ENCODE data around the gene VPS35L. TPM values are rescaled to one million over a fixed set of nuclear protein-coding genes. Genes with fewer than 3 reads are reported as not detected.

VPS35L gene
- total RNA-seq, 1 donor from 2014 or later = 51.9 TPM

DNA sequence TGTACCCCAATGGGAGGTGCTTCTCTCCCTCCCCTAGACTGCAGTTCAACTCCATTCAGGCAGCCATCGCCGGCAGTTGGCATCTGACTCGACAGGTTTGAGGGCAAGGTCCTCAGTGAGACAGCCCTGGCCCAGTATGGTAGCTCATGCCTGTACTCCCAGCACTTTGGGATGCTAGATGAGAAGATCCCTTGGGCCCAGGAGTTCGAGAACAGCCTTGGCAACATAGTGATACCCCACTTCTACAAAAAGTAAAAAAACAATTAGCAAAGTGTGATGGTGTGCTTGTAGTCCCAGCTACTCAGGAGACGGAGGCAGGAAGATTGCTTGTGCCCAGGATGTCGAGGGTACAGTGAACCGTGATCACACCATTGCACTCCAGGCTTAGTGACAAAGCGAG is 12.1 kb downstream of the VPS35L start:
- DNase-seq (no peak), ATAC-seq (no peak)
- Histone ChIP-seq H3K4me3 (no peak overlapping the region), H3K4me1 (no peaks in the 10 kb centered on the region), H3K9me3 (no peaks in the 10 kb centered on the region), H3K36me3 (peaks cover 75% of the 10 kb centered on the region), H3K27ac (no peak overlapping the region), H3K27me3 (no peaks in the 10 kb centered on the region)
- TF ChIP-seq, protein P1, sequence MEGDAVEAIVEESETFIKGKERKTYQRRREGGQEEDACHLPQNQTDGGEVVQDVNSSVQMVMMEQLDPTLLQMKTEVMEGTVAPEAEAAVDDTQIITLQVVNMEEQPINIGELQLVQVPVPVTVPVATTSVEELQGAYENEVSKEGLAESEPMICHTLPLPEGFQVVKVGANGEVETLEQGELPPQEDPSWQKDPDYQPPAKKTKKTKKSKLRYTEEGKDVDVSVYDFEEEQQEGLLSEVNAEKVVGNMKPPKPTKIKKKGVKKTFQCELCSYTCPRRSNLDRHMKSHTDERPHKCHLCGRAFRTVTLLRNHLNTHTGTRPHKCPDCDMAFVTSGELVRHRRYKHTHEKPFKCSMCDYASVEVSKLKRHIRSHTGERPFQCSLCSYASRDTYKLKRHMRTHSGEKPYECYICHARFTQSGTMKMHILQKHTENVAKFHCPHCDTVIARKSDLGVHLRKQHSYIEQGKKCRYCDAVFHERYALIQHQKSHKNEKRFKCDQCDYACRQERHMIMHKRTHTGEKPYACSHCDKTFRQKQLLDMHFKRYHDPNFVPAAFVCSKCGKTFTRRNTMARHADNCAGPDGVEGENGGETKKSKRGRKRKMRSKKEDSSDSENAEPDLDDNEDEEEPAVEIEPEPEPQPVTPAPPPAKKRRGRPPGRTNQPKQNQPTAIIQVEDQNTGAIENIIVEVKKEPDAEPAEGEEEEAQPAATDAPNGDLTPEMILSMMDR (IDR thresholded peaks at IDR 0.05) = no peak
- intact Hi-C loops (cut with DNase I) = no loop called here

DNA sequence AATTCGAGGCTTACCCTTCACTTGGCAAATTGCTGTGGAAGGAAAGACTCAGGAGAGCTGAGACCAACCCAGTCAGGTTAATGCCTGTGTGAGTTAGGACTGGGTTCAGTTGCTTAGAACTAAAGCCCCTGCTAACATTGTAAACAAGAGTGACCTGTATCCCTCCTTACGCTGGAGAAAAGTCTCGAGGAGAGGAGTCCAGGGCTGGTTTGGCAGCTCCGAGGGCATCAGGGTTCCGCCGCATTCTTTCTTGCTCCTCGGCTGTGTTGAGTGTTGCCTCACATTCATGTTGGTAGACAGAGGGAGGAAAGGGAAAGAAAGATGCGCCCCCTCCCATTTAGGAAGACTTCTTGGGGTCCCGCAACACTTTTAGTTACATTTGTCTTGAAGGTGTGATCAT is 18.5 kb downstream of the VPS35L start:
- no peak for ATAC-seq
- Histone ChIP-seq H3K27ac (no peak overlapping the region), H3K36me3 (peaks cover 88% of the 10 kb centered on the region), H3K4me1 (no peaks in the 10 kb centered on the region), H3K4me3 (no peak overlapping the region), H3K27me3 (no peaks in the 10 kb centered on the region), H3K9me3 (no peaks in the 10 kb centered on the region)
- intact Hi-C loops (cut with DNase I) = no loop called here
- TF ChIP-seq, protein P1 (IDR thresholded peaks at IDR 0.05) = no peak
- DNase-seq = no peak

DNA sequence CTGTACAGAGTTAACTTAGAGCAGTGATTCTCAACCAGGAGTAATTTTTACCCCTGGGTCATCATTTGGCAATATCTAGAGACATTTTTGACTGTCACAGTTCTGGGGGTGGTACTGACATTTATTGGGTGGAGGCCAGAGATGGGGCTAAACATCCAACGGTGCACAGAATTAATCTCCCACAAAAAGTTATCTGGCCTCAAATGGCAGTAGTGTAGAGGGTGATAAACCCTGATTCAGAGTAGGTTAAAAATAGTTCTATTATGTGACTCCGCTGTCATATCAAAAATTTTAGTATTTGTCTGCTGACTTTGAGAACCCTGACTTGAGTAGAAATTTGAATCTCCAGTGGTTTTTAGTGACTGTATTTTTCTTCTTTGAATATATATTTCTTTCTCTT is 19.1 kb downstream of the VPS35L start:
- no peak overlapping the region for H3K27ac ChIP-seq
- H3K4me1 ChIP-seq = no peaks in the 10 kb centered on the region
- H3K27me3 ChIP-seq = no peaks in the 10 kb centered on the region
- H3K4me3 ChIP-seq = no peak overlapping the region
- intact Hi-C loops (cut with DNase I) = no loop called here
- ATAC-seq (no peak), DNase-seq (no peak)
- H3K36me3 ChIP-seq = peaks cover 88% of the 10 kb centered on the region
- H3K9me3 ChIP-seq = no peaks in the 10 kb centered on the region
- TF ChIP-seq, protein P1 (IDR thresholded peaks at IDR 0.05) = no peak

DNA sequence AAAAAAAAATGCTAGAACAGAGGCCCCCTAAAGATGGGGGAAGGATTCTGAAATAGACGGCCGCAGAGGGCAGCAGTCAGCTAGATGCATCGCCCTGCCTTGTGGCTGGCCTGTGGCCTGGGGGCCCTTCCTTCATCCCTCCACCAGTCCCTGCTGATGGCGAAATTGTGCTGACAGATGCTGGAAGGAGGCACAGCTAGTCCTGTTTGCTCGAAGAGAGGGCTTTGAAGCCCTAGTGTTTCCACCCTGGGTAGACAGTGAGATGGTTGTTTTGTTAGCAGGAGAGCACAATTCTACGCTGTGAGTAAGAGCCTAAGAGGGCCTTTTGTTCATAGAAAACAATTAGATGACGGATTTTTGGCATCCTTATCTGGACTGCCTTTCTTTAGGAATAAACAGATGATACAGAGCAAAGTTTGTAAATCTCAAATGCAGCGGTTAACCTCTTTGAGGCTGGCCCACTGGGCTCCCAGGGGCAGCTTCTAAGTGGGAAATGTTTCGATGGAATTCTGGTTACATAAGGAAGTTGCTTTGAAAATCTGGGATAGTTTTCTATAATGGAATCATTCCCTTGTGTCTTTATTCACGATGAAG is 23.0 kb downstream of the VPS35L start:
- H3K27me3 ChIP-seq = no peaks in the 10 kb centered on the region
- H3K4me1 ChIP-seq = no peaks in the 10 kb centered on the region
- TF ChIP-seq, protein P1 (IDR thresholded peaks at IDR 0.05) = no peak
- no peak overlapping the region for H3K27ac ChIP-seq
- ATAC-seq (no peak), DNase-seq (no peak)
- H3K9me3 ChIP-seq = no peaks in the 10 kb centered on the region
- H3K4me3 ChIP-seq = no peak overlapping the region
- intact Hi-C loops (cut with DNase I) = no loop called here
- H3K36me3 ChIP-seq = peaks cover 90% of the 10 kb centered on the region

DNA sequence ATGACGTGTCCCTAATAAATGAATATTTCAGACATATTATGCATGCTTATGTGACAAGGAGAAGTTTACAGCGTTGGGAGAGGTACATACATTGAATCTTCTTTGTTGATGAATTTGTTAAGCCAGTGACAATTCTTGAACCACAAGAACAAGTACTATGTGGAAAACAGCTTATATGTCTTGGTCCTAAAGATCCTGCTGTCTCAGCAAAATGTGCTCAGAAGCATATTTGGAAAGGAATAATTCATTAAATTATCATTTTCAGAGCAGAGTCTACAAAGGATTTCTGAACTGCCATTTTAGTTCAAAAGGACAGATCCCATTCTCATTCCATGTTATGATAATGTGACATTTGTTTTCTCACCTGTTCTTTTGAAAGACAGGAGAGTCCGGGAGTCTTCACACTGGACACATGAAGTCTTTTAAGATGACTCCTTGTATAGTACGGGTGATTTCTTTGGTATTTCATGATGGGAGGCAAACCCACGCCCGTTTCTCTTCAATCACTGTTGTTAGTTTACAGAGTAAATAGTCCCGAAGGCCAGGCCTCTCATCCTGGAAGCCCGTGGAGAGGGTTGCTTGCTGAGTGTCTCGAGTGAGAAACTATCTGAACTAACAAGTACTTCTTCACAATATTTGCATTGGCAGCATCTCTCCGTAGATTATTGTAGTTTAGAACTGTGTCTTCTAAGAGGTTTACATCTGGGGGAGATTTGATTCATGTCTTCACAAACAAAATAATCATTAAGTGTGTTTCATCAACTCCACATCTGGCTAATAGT is 26.7 kb downstream of the VPS35L start:
- TF ChIP-seq, protein P1 (IDR thresholded peaks at IDR 0.05) = no peak
- Histone ChIP-seq H3K4me1 (no peaks in the 10 kb centered on the region), H3K9me3 (no peaks in the 10 kb centered on the region), H3K36me3 (peaks cover 74% of the 10 kb centered on the region), H3K27me3 (no peaks in the 10 kb centered on the region), H3K4me3 (no peak overlapping the region), H3K27ac (no peak overlapping the region)
- intact Hi-C loops (cut with DNase I) = no loop called here
- DNase-seq = no peak
- ATAC-seq = no peak

All from upper lobe of right lung (tissue), 1 donor.